NB4 (cell line): ENCODE measurements around the gene MAPK4.

Source experiments
- CTCF ChIP-seq: IDR thresholded peaks from one replicate; pipeline ENCODE4 v1.5.1; 2012; ENCODE audit warnings: low read depth, low read length
- MYC ChIP-seq: IDR thresholded peaks from 2 replicates; pipeline ENCODE4 v1.6.1; 2011; ENCODE audit warnings: low read depth, low read length
- POLR2A ChIP-seq: IDR thresholded peaks from 2 replicates; pipeline ENCODE4 v1.6.1; 2011; ENCODE audit warnings: mild to moderate bottlenecking; ENCODE audit not compliant: insufficient read length; ENCODE audit errors: extremely low read depth
- TF ChIP-seq, protein P1 (sequence below): IDR thresholded peaks from 2 replicates; pipeline ENCODE4 v1.6.1; 2011; ENCODE audit warnings: low read depth, low read length

DNA sequence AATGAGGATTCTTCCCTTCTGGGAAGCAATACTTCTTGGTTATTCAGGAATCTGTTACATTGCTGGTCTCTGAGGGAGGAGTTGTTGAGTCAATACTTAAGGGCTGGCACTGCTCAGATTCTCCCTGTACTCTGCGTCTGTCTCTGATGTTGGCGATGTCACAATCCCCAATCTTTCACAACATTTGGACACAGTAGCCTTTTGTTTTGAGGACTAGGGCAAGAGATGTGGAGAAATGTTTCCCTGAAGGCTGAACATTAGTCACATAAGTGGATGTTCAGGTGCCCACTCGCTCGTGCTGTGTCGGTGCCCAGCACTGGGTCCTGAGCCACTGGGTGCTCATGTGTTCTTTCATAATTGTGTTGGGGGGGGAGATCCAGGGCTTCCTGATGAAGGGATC, 55.0 kb downstream of the MAPK4 start:
- no peak for TF ChIP-seq CTCF
- no peak for TF ChIP-seq POLR2A
- TF ChIP-seq MYC: no peak
- TF ChIP-seq, protein P1, sequence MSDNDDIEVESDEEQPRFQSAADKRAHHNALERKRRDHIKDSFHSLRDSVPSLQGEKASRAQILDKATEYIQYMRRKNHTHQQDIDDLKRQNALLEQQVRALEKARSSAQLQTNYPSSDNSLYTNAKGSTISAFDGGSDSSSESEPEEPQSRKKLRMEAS: no peak
